Ovary (tissue), 3 donors: ENCODE data around the gene OSER1.

ENCODE experiments used
- EP300 ChIP-seq: sonication (generic); formaldehyde crosslinking; IDR thresholded peaks from one replicate; pipeline ENCODE4 v1.6.1; 2017; ENCODE audit warnings: antibody characterized with exemption
- TF ChIP-seq, protein P1 (sequence below), 3 donors: fragments of 450-650 bp in 2 of 3; fragments of 200-600 bp in 1 of 3; IDR thresholded peaks; one replicate each; pipeline versions ENCODE4 v1.5.1 to v1.8.0; 2016 to 2022; ENCODE audit warnings: antibody characterized with exemption in 3 of 3, mild to moderate bottlenecking in 1 of 3
- donor health status: DM: no; HTN: no; CAD: no.

DNA sequence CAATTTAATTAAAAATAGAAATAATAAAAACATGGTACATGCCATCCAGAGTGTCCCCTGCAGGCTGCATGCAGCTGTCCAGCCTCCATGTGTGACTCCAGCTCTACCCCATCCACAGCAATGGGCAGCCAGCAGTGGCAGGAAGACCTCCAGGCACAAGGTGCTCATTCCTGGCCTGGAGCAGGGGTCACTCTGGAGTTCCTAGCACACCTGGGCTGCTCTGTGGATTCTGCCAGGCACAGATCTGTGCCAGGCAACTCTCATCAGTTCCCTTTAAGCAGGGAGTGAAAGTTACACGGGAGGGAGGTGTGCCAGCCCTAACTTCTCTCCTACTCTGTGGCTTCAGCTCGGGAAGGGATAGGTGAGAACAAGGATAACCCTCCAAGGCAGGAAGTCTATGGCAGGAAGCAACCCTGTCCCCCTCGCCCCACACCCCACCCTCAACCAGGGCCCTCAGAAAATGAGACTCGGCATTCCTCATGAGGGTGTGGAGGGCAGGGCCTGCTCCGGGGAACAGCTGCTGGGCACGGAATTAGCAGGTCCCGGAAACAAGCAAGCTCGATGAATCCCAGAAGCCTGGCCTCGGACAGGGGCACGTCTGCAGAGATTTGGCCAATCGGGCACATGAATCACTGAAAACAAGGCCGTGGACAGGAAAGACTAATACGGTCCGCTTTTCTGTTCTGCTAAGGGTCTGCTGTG lies 33.6 kb downstream of the OSER1 start:
- TF ChIP-seq, protein P1, sequence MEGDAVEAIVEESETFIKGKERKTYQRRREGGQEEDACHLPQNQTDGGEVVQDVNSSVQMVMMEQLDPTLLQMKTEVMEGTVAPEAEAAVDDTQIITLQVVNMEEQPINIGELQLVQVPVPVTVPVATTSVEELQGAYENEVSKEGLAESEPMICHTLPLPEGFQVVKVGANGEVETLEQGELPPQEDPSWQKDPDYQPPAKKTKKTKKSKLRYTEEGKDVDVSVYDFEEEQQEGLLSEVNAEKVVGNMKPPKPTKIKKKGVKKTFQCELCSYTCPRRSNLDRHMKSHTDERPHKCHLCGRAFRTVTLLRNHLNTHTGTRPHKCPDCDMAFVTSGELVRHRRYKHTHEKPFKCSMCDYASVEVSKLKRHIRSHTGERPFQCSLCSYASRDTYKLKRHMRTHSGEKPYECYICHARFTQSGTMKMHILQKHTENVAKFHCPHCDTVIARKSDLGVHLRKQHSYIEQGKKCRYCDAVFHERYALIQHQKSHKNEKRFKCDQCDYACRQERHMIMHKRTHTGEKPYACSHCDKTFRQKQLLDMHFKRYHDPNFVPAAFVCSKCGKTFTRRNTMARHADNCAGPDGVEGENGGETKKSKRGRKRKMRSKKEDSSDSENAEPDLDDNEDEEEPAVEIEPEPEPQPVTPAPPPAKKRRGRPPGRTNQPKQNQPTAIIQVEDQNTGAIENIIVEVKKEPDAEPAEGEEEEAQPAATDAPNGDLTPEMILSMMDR (IDR thresholded peaks at IDR 0.05): no peak
- no peak for TF ChIP-seq EP300
